PFSK-1 (cell line): ENCODE data around the gene YTHDC1.

ENCODE experiments used
- POLR2AphosphoS5 ChIP-seq: IDR thresholded peaks from 2 replicates; pipeline ENCODE4 v1.6.1; 2012; ENCODE audit warnings: low read depth, mild to moderate bottlenecking, control low read depth, low read length, moderate library complexity
- REST ChIP-seq, 2 experiments: IDR thresholded peaks; 2 replicates each; pipeline versions ENCODE4 v1.6.1 to v1.8.0; 2011 to 2012; ENCODE audit warnings: low read depth in 2 of 2, low read length in 2 of 2, control low read depth in 1 of 2, inconsistent platforms in 1 of 2, mild to moderate bottlenecking in 1 of 2, moderate library complexity in 1 of 2; ENCODE audit not compliant: insufficient read depth in 1 of 2

GRCh38 chr4:68358988-68359387, 9.1 kb upstream of the YTHDC1 start:
- no peak for TF ChIP-seq REST (IDR thresholded peaks at IDR 0.05; ENCODE audit: insufficient read depth in 1 of 2, low read depth in 2 of 2, low read length in 2 of 2)
- TF ChIP-seq POLR2AphosphoS5, result no peak
